Forelimb muscle (tissue), 1 donor: ENCODE data around the gene EPO. TPM values are rescaled to one million over a fixed set of nuclear protein-coding genes. Genes with fewer than 3 reads are reported as not detected.
"Not testable (repeated sequence)": the region's sequence is repeated elsewhere in the genome, so short reads cannot be mapped to it uniquely, and the experiment has no call there.

Experiments
- DNase-seq: peaks from one replicate; pipeline ENCODE4 v3.0.0-alpha.2; 2013; ENCODE audit warnings: low read depth
- polyA plus RNA-seq: library from polyadenylated mRNA; unstranded; fragments of 120-200 nt; gene quantifications from one replicate; pipeline ENCODE4 v1.2.1, GENCODE V29; 2013; ENCODE audit not compliant: insufficient read length

Gene EPO
- polyA plus RNA-seq, 1 donor, result 0.18 TPM

DNA sequence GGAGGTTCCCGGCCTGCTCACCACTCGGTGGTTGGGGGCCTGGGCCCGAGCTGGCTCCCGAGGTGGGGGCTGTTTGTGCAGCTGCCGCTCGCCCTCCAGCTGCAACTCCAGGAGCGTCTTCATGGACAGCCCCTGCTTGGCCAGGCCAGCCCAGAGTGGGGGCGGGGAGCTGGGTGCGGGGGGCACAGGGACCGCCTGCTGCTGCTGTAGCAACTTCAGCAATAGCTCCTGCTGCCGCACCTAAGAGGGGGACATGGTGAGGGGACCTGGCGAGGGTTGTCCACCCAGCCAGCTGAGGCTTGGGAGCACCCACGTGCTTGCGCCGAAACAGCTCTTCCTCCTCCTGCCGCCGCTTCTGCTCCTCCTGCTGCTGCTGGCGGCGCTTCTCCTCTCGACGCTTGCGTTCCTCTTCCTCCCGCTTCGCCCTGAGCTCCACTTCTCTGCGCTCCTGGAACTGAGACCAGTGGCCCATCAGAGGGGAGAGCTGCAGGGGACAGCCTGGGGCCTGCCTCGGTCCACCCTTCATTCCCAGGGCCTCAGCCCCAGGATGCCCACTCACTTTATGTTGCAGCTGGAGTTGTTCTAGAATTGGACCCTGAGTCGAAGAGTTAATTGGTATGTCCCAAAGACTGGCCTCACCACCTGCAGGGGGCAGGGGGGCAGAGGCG lies 37.1 kb upstream of the EPO start:
- DNase-seq, result no peak

DNA sequence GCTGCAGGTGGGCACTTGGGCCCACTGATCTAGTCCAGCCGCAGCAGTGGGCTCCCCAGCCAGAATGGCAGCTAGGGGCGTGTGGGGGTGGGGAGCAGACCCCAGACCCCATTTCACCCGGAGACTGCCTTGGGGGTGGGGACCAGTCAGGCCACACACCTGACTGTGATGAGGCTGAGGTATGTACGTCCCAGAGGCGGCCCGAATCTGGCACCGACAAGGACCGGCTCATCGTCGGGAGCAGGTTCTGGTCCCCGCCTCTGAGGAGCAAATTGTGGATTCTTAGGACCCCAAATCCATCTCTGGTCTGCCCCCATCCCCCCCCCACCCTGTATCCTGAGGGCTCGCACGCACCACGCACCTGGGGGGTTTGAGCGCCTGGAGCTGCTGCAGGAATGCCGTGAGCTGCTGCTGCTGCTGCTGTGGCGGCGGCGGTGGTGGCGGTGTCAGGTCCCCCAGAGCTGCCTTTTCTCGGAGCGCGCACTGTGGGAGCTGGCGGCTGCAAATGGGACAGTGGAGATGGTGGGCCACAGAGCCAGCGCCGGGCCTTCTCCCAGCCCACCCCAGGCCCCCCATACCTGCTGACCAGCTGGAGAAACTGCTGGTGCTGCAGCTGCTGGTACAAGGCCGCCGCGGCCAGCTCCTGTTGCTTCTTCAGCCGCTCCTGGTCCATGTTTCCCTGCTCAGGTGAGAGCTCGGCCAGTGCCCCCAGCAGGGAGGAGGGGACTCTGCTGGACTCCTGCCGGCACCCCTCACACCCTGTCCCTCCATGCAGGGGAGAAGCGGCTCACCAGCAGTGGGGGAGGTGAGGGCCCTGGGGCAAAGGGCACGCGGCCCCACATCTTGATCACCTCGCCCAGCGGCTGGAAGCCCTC lies 36.4 kb upstream of the EPO start:
- no peak for DNase-seq

DNA sequence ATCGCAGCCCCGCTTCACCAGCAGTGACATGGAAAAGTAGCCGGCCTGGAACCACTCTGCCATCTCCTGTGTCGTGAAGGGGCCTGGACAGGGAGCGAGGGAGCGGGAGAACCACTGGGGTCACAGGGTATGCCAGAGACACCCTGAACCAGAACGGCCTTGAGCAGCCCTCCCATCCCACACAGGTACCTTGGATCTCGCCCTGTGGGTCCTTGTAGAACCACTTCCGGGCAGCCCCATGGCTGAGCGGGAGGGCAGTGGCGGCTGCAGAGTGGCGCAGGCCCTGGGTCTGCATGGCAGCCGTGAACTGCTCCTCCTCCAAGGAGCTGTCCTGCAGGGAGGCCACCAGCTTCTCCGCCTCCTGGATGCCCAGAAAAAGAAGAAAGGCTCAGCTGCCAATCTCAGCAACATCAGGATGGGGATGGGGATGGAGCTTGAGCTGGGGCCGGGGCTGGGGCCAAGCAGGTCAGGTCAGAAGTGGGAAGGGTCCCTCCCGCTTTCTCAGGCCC lies 35.7 kb upstream of the EPO start:
- no peak for DNase-seq

DNA sequence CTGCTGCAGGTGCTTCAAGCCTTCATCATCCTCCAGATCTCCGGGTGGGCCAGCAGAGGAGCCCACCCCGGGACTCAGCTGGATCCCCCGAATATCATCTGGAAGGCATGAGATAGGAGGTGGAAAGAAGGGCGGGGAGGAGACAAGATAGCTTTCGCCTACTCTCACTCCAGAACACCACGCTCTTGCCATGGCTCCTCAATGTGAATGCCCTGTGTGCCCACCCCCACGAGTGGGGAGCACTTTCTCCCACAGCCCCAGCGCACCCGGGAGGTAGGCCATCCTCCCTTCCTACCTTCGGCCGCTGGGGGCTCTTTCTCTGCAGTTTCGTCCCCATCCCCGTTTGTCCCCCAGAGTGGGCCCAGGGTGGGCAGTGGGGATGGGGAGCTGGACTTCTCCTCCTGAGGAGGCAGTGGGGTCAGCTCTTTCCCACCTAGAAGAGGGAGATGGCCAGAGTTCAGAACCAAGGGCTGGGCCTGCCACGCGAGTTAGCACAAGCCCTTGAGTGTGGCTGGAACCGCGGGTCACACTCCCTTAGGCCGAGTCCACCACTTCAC lies 35.1 kb upstream of the EPO start:
- DNase-seq, result no peak

DNA sequence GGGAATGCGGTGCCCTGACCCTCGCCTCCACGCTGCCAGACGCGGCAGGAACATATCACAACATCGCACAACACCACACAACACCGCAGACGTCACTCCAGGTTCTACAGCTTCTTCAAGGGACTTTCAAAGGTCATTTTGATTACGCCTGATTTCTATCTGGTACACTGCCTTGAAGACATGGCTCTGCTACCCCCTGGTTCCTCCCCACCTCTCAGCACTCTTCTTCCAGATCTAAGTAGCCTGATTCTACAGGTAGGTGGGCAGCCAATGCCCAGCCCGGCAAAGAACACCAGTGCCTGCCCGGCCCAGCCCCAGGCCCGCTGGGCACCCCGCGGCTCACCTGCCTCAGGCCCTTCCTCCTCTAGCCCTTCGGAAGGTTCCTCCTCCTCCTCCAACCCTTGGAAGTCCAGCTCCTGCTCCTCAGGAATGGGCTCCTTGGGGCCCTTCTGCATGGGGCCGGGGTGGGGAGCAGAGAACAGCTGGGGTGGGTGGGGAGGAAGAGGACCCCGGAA lies 34.6 kb upstream of the EPO start:
- DNase-seq, result no peak

DNA sequence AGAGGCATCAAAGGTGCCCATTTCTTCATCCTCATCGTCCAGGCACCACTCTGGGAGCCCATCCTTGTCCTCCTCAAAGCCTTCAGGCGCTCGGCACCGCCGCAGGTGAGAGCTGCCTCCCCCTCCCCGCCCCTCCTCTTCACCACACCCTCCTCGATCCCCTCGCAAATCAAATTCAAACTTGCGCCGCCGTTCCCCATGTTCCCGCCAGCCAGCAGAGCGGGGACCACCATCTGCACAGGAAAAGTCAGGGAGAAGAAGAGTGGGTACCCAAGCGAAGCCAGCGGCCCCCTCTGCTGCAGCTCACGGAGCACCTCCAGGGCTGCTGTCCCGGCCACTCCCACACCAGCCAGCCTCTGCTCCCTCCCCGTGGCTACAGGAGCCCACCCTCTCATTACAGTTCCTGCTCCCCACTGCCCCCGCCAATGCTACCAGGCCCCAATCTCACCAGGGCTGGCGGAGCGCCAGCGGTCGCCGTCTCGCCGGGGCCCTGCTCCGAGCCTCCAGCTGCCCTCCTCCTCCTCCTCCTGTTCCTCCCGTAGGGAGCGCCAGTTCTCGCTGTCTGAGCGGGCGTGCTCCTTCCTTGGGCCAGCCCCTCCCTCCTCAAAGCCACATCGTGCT lies 34.0 kb upstream of the EPO start:
- DNase-seq, result no peak

DNA sequence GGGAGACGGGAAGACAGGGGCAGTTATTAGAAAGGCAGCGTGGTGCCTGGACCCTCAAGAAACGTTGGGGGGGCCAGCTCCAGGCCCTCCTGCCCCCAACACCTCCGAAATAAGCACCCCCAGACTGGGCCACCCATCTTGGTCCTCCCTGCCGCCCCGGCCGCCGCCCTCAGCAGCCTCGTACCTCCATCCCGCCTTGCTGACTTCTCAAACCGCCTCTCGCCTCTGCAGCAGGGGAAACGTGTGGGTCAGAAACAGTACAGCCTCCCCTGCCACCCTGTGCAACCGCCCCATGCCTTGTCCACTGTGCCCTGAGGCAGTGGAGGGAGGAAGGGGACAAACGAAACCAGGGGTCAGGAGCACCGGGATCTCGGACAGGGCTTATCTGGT lies 33.5 kb upstream of the EPO start:
- DNase-seq, result no peak

DNA sequence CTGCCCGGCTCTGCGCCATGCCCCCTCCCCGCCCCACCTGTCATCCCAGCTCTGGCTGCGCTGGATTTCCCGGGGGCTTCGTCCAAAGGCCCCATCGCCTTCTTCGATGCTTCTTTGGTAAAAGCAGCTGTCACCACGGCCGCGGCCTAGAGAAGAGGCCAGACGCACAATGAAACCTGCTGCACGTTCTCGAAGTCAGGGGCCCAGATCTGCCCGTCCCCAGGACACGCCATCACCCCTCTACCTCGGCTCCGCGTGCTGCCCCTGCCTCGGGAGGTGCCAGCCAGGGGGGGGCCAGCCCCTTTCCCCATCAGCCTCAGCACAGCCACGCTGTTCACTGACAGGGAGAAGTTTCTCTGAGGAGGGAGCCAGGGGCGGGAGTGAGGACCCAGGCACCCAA lies 33.0 kb upstream of the EPO start:
- DNase-seq, result no peak

DNA sequence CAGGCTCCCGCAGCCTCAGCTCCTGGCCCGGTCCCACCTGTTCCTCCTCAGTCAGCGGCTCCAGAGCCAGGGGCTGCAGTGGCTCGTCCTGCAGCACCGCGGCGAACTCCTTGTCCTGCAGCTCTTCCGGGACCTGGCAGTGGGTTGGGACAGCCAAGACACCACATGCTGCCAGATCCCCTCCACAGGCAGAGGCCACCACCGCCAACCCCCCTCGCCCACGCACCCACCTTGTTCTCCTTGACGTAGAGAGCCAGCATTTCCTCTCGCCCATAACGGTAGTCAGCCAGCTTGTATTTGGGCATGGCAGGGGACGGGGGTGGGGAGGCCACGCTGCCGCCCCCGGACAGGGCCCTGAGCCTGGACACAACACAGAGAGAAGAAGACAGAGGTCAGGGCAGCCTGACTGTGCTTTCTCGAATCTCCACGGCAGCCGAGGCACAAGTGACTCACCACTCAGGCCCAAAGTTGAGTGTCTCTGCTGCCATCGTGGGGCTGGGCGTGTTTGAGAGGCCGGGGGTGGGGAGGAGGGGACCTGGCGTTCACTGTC lies 32.4 kb upstream of the EPO start:
- DNase-seq, result no peak

DNA sequence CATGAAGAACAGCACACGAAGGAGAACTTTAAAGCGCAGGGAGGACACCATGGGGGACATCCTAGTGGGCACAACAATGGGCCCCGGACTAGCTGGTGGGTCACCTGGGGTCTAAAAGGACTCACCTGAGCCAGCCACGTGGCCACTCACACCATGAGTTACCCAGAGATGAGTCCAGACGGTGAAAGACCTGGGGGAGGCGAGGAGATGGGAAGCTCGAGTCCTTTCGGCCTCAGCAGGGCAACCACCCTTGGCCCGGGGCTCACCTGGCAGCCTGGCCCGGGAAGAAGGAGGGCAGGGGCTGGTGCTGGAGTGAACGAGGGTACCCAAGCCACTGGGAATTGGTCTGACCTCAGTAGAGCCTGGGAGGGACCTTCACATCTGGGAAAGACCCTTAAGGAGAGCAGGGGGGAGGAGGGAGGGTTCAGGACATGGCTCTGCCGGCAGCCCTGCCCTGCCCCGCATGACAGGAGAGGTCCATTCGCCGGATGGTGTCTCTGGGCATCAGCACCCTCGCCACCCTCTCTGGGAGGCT lies 31.9 kb upstream of the EPO start:
- no peak for DNase-seq

DNA sequence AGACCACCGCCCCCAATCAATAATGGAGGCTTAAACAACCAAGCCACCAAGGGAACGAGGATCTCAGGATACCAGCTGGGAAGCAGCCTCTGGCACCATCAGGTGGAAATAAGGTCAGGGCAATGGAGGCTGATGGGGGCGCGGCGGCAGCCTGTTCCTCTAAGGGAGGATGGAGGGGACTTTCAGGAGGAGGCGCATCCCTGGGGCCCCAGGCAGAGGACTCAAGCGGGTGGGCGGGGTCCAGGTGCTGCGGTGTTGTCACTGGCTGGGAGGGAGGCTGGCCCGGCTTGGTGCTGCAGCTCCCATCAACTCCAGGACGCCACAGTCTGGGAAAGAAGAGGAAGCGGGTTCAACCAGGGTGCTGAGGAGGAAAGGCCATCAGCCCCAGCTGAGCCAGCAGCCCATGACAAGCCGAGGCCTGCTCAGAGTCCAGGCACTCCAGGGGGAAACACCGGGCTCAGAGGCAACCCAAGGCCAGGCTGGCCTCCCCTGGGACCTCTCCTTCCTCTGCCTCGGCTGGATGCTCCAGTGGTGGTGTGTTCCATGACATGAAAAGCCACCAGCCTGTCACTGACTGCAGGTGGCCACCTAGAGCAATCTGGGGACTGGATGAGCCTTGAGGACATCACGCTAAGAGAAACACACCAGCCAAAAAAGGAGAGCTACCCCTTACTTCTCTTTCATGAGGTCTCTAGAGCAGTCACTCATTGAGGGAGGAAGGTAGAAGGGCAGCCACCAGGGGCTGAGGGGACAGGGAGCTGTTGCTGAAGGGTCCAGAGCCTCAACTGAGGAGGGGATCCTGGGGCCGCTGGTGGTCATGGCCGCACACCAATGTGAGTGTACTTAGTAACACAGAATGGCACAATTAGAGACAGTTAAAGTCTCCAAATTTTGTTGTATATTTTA lies 30.8 kb upstream of the EPO start:
- no peak for DNase-seq

DNA sequence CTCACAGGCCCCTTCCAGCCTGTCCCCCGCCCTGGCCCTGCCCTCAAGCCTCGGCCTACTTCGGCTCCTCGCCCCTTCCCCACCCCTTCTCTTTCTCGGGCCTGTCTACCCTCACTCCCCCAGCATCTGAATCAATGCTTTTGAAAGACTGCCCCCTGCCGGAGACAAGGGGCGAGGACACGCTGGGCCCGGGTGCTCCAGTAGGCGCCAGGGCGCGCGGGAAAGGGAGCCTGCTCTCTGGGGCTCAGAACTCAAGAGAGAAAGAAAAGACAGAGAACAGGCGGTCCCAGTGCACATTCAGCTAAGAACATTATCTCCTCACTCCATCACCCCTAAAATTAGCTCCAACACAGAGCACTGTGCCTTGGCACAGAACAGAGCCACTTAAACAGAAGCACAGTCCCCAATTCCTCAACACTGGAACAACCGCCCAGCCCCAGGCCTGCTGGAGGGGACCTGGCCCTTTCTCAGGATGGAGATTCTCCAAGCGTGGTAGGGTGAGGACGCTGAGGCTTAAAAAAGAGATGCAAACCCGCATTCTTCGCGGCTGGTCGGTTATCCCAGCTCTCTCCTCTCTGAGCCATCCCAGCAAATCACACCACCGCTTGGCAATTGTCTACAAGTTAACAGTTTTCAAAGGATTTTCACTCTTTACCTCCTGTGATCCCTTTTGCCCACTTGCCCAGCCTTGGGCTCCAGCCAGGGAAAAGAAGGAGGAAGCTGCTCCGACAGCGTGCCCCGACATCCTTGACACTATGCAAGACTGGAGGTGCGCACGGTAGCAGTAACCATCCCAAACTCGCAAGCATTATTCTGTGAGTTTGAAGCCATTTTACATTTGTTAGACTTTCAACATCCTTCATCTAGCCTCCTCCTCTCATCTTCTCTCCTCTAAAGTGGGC lies 28.3 kb upstream of the EPO start:
- DNase-seq, result no peak

DNA sequence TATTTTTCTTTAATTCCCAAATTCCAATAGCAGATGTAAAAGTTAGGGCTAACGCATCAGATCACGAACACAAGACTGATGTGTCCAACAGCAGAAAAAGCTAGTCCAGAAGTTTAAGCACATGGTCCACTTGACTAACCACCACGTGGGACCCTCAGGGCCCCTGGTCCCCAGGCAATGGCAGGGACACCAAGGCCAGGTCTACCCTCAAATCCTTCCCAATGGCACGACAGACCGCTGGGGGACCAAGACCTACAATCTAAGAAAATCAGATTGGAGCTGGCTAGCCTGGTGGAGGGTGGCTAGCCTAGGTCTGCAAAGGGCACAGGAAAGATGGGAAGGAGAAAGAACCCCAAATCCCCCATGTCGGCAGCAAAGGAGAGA lies 27.7 kb upstream of the EPO start:
- DNase-seq, result no peak

DNA sequence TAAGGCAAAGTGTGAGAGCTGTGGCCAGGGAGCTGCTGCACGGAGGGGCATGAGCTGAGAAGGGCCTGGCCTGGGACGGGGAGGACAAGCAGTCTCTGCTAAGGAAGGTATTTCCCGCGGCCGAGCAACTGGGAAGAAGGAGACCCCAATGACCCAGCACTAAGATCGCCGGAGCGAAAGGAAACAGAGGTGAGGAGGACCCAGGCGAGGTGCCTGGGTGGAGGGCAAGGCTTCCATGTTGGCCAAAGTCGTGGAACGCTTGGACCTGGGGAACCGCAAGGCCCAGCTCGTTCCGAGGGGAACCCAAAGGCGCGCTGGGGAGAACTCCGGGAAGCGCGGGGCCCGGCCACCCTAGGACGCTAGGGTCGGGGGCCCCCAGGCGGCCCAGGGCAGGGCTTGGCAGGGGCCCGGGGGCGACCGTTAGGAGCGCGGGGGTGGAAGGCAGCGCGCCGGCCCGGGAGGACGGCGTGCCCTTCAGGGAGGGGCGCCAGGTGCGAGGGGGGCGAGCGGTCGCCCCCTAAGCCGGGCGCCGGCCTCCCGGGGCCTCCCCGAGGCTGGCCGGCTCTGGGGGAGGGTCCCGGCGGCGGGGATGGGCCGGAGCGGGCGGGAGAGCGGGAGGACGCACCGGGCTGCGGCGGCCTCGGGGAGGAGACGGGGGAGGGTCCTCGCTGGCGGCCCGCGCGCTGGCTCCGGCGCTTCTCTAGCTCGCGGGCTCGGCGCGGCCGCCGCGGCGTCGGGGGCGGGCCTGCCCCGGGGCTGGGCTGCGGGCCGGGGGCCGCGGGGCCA lies 26.8 kb upstream of the EPO start:
- DNase-seq, result no peak

DNA sequence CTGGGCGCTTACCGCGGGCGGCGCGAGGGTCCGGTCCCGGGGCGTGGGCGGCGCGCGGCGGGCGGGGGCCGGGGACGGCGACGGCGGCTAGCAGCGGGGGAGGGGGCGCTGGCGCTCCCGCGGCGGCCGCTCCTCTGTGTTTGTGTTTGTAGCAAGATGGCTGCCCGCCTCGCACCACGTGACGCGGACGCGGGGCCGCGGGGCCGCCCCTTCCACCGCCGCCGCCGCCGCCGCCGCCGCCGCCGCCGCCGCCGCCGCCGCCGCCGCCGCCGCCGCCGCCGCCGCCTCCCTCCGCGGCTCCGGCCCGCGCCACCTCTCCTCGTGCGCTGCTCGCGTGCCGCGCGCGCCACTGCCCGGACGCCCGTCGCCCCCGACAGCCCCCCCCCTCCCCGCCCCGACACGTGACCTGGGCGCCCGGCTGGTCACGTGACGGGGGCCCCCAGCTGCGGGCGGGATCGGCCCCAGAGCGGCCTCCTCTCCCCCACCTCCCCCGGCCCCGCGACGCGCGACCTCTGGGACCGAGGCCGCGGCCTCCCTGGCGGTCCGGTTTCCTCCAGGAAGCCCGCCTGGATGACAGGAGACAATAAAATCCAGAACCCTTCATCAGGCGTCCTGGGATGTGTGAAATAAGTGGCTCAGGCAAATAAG lies 26.0 kb upstream of the EPO start, which contains the start of gene GIGYF1:
Gene GIGYF1 (minus strand): TSS at position 153 of the 648 bp plus-strand sequence. CDS start 6,012 bp downstream, outside the sequence.
- DNase-seq, result no peak

DNA sequence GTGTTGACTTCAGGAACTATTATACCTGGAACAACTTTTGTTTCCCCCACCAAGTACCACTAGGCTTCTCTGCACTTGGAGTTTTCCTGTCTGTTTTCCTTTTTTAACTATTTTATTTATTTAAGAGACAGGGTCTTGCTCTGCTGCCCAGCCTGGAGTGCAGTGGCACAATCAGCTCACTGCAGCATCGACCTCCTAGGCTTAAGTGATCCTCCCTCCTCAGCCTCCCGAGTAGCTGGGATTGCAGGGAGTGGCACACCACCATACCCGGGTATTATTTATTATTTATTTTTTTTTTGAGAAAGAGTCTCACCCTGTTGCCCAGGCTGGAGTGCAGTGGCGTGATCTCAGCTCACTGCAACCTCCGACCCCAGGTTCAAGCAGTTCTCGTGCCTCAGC lies 24.1 kb upstream of the EPO start:
- no peak for DNase-seq

DNA sequence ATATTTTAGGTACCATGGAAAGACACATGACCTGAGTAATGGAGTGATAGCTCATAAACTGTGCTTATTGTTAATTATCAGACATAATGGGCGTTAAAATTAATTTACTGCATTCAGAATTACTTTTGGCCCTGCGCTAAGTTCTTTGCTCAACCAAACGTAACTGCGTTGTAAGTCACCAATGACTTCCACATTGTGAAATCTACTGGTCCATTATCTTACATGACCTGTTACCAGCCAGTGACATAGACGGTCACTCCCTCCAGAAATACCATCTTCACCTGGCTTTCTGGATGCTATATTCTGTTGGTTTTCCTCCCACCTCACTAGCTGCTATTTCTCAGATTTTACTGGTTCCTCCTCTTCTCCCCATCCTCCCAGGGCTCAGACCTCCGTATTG lies 21.2 kb upstream of the EPO start:
- DNase-seq, result no peak

DNA sequence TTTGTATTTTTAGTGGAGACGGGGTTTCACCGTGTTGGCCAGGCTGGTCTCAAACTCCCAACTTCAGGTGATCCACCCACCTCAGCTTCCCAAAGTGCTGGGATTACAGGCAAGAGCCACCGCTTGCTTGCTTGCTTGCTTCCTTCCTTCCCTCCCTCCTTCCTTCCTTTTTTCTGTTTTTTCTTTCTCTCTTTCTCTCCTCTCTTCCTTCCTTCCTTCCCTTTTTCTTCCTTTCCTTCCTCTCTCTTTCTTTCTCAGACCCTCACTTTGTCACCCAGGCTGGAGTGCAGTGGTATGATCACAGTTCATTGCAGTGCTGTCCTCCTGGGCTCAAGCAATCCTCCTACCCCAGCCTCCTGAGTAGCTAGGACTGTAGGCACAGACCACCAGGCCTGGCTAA lies 19.2 kb upstream of the EPO start:
- DNase-seq, result not testable (repeated sequence)
